Suprapubic skin (tissue), 4 donors: ENCODE data around the gene SPATA13.

Source experiments
- POLR2A ChIP-seq, 2 donors: fragments of 450-650 bp; IDR thresholded peaks; one replicate each; pipeline ENCODE4 v1.6.1; 2017; ENCODE audit warnings: antibody characterized with exemption in 2 of 2, mild to moderate bottlenecking in 2 of 2, moderate library complexity in 2 of 2
- POLR2AphosphoS5 ChIP-seq, 3 donors: sonication (generic); formaldehyde crosslinking; IDR thresholded peaks; one replicate each; pipeline ENCODE4 v1.6.1; 2017; ENCODE audit warnings: antibody characterized with exemption in 3 of 3
- TF ChIP-seq, protein P1 (sequence below), 2 donors: fragments of 200-600 bp in 1 of 2; fragments of 450-650 bp in 1 of 2; sonication (generic) in 1 of 2; IDR thresholded peaks; one replicate each; pipeline ENCODE4 v1.5.1; 2016 to 2019; ENCODE audit warnings: antibody characterized with exemption in 2 of 2, mild to moderate bottlenecking in 1 of 2, moderate library complexity in 1 of 2

DNA sequence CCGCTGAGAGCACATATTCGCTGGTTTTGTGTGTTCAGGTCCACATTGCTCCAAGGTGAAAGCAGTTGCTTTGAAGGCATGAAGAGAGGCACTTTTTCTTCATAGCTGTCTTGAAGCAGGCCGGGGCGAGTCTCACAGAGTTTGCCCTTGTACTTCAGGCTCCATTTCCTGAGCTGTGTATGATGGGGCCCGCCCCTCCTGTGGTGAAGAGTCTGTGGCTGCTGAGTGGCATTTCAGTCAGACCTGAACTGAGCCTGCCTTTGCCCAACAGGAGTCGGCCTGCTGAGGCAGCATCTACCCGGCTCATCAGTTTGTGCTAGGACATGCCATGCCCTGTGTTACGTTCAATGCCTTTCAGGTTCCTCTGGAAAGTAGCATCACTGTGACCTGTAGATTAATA, 104.5 kb downstream of the SPATA13 start:
- no peak for TF ChIP-seq POLR2A (IDR thresholded peaks at IDR 0.05)
- TF ChIP-seq, protein P1, sequence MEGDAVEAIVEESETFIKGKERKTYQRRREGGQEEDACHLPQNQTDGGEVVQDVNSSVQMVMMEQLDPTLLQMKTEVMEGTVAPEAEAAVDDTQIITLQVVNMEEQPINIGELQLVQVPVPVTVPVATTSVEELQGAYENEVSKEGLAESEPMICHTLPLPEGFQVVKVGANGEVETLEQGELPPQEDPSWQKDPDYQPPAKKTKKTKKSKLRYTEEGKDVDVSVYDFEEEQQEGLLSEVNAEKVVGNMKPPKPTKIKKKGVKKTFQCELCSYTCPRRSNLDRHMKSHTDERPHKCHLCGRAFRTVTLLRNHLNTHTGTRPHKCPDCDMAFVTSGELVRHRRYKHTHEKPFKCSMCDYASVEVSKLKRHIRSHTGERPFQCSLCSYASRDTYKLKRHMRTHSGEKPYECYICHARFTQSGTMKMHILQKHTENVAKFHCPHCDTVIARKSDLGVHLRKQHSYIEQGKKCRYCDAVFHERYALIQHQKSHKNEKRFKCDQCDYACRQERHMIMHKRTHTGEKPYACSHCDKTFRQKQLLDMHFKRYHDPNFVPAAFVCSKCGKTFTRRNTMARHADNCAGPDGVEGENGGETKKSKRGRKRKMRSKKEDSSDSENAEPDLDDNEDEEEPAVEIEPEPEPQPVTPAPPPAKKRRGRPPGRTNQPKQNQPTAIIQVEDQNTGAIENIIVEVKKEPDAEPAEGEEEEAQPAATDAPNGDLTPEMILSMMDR (IDR thresholded peaks at IDR 0.05): no peak
- no peak for TF ChIP-seq POLR2AphosphoS5 (IDR thresholded peaks at IDR 0.05)
